K562 (cell line): ENCODE results near the gene NUAK2. TPM values are rescaled to one million over a fixed set of nuclear protein-coding genes. Genes with fewer than 3 reads are reported as not detected.

Experiments used
- ARID1B ChIP-seq: fragments of 450-650 bp; IDR thresholded peaks from 2 replicates; pipeline ENCODE4 v1.6.1; 2016; ENCODE audit warnings: antibody characterized with exemption, mild to moderate bottlenecking, inconsistent platforms
- CBX8 ChIP-seq: fragments of 200-600 bp; sonication (generic); IDR thresholded peaks from 2 replicates; pipeline ENCODE4 v1.6.1; 2012; ENCODE audit warnings: borderline replicate concordance, mixed run types, low read depth, mild to moderate bottlenecking, moderate library complexity, mixed read lengths, low read length, control low read depth, inconsistent platforms; ENCODE audit not compliant: poor library complexity, severe bottlenecking; ENCODE audit errors: extremely low read depth
- CXXC5 ChIP-seq: fragments of 250-450 bp; sonication (Bioruptor Pico); IDR thresholded peaks from 2 replicates; pipeline ENCODE4 v1.8.0; 2022; ENCODE audit warnings: inconsistent platforms, mild to moderate bottlenecking, moderate library complexity
- EGR1 ChIP-seq: fragments of 450-650 bp; conservative IDR thresholded peaks from 2 replicates; pipeline ENCODE4 v1.6.1; 2017; ENCODE audit warnings: mild to moderate bottlenecking
- FOS ChIP-seq: IDR thresholded peaks from 3 replicates; pipeline ENCODE4 v1.6.1; 2011; ENCODE audit not compliant: insufficient read length; ENCODE audit errors: extremely low read depth
- JUN ChIP-seq, 2 experiments: sonication (generic) in 1 of 2; formaldehyde crosslinking in 1 of 2; IDR thresholded peaks; 2 replicates each; pipeline versions ENCODE4 v1.6.1 to v1.8.0; 2012 to 2022; ENCODE audit warnings: borderline replicate concordance in 2 of 2, mild to moderate bottlenecking in 2 of 2, improper control_type of control experiment in 1 of 2, low read depth in 1 of 2, low read length in 1 of 2, missing genetic modification reagents in 1 of 2
- JUND ChIP-seq, 2 experiments: IDR thresholded peaks; 2 replicates in 1 of 2; 3 replicates in 1 of 2; pipeline ENCODE4 v1.6.1; 2011; ENCODE audit warnings: borderline replicate concordance in 2 of 2, low read depth in 2 of 2, low read length in 2 of 2, improper control_type of control experiment in 1 of 2, missing biosample characterization in 1 of 2, missing genetic modification characterization in 1 of 2, missing genetic modification reagents in 1 of 2
- KDM2B ChIP-seq: fragments of 250-450 bp; sonication (Bioruptor Pico); IDR thresholded peaks from 2 replicates; pipeline ENCODE4 v1.8.0; 2021; ENCODE audit warnings: mild to moderate bottlenecking, moderate library complexity
- L3MBTL2 ChIP-seq: fragments of 450-650 bp; IDR thresholded peaks from 2 replicates; pipeline ENCODE4 v1.6.1; 2016; ENCODE audit warnings: mild to moderate bottlenecking, moderate library complexity
- NRF1 ChIP-seq, 2 experiments: fragments of 450-650 bp; IDR thresholded peaks in 1 of 2; conservative IDR thresholded peaks in 1 of 2; 2 replicates each; pipeline ENCODE4 v1.6.1; 2014; ENCODE audit warnings: mild to moderate bottlenecking in 2 of 2
- SIN3B ChIP-seq: fragments of 450-650 bp; IDR thresholded peaks from 2 replicates; pipeline ENCODE4 v1.6.1; 2017; ENCODE audit warnings: low read depth, mild to moderate bottlenecking, moderate library complexity
- SMARCA4 ChIP-seq: fragments of 450-650 bp; IDR thresholded peaks from 2 replicates; pipeline ENCODE4 v1.6.1; 2016
- SMARCE1 ChIP-seq: fragments of 450-650 bp; IDR thresholded peaks from 2 replicates; pipeline ENCODE4 v1.7.1; 2016; ENCODE audit warnings: mild to moderate bottlenecking
- WHSC1 ChIP-seq: IDR thresholded peaks from one replicate; pipeline ENCODE4 v1.6.1; 2012; ENCODE audit warnings: low read length, control low read depth, inconsistent platforms
- ZBED1 ChIP-seq: IDR thresholded peaks from 2 replicates; pipeline ENCODE4 v1.6.1; 2014
- ZBTB17 ChIP-seq: fragments of 450-650 bp; formaldehyde crosslinking; IDR thresholded peaks from 2 replicates; pipeline ENCODE4 v1.4.0; 2020; ENCODE audit warnings: mild to moderate bottlenecking
- ZKSCAN8 ChIP-seq: fragments of 200-800 bp; sonication (Bioruptor generic); IDR thresholded peaks from 2 replicates; pipeline ENCODE4 v1.6.1; 2016; ENCODE audit warnings: missing genetic modification characterization, missing compliant biosample characterization
- polyA plus RNA-seq, 8 experiments: library from polyadenylated mRNA; depleted of rRNA in 4 of 8; stranded (reverse) in 5 of 8; unstranded in 3 of 8; fragments of >200 nt; fragmentation: Nextera tagmentation in 2 of 8; fragmentation: Illumina TruSeq in 1 of 8; extraction: Ambion mirVana in 2 of 8; extraction: Trizol in 1 of 8; gene quantifications; 2 replicates each; pipeline versions ENCODE4 v1.2.1 to v1.2.3, GENCODE V29; 2011 to 2014; ENCODE audit warnings: inconsistent platforms in 1 of 8, missing spikeins in 1 of 8
- total RNA-seq, 7 experiments: library from RNA; depleted of rRNA in 6 of 7; stranded (reverse); fragments of >200 nt in 6 of 7; fragmentation: Illumina TruSeq in 2 of 7; extraction: Trizol in 2 of 7; gene quantifications; 2 replicates each; pipeline versions ENCODE4 v1.2.1 to v1.2.3, GENCODE V29; 2011 to 2021; ENCODE audit warnings: low replicate concordance in 1 of 7
- TF ChIP-seq, protein P1 (sequence below): sonication (generic); formaldehyde crosslinking; IDR thresholded peaks from 2 replicates; pipeline ENCODE4 v1.8.0; 2022; ENCODE audit warnings: mild to moderate bottlenecking, missing genetic modification reagents
- TF ChIP-seq, protein P2 (sequence below): sonication (generic); formaldehyde crosslinking; IDR thresholded peaks from 2 replicates; pipeline ENCODE4 v1.8.1; 2023; ENCODE audit warnings: missing genetic modification reagents, mild to moderate bottlenecking, borderline replicate concordance
- TF ChIP-seq, protein P3 (sequence below), 2 experiments: fragments of 450-650 bp in 1 of 2; sonication (generic) in 1 of 2; formaldehyde crosslinking in 1 of 2; IDR thresholded peaks in 1 of 2; conservative IDR thresholded peaks in 1 of 2; 2 replicates each; pipeline versions ENCODE4 v1.6.1 to v1.8.1; 2016 to 2023; ENCODE audit warnings: mild to moderate bottlenecking in 2 of 2, moderate library complexity in 2 of 2, inconsistent platforms in 1 of 2, missing genetic modification reagents in 1 of 2

NUAK2 gene
- total and polyA plus RNA-seq, 9 of the 15 experiments (the other 6 are each of a cell fraction or from before 2014, with no cell fraction given), result 0.04 to 0.44 (median 0.14) TPM

DNA sequence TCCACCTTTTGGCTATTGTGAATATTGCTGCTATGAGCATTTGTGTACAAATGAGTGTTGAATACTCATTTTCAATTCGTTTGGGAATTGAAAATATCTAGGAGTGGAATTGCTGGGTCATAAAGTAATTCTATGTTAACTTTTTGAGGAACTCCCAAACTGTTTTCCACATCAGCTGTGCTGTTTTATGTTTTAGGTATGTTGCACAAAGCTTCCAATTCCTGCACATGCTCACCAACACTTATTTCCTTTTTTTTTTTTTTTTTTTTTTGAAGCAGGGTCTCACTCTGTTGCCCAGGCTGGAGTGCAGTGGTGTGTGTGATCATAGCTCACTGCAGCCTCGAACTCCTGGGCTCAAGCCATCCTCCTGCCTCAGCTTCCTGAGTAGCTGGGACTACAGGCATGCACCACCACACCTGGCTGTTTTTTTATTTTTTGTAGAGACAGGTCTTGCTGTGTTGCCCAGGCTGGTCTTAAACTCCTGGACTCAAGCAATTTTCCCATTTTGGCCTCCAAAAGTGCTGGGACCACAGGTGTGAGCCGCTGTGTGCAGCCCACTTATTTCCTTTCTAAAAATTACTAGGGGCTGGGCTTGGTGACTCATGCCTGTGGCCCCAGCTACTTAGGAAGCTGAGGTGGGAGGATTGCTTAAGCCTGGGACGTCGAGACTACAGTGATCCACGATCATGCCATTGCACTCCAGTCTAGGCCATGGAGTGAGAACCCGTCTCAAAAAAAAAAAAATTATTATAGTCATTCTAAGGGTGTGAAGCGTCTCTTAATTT, 60.4 kb downstream of the NUAK2 start (continued):
- TF ChIP-seq, protein P1, sequence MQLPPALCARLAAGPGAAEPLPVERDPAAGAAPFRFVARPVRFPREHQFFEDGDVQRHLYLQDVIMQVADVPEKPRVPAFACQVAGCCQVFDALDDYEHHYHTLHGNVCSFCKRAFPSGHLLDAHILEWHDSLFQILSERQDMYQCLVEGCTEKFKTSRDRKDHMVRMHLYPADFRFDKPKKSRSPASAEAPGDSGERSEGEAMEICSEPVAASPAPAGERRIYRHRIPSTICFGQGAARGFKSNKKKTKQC, result no peak
- TF ChIP-seq, protein P2, sequence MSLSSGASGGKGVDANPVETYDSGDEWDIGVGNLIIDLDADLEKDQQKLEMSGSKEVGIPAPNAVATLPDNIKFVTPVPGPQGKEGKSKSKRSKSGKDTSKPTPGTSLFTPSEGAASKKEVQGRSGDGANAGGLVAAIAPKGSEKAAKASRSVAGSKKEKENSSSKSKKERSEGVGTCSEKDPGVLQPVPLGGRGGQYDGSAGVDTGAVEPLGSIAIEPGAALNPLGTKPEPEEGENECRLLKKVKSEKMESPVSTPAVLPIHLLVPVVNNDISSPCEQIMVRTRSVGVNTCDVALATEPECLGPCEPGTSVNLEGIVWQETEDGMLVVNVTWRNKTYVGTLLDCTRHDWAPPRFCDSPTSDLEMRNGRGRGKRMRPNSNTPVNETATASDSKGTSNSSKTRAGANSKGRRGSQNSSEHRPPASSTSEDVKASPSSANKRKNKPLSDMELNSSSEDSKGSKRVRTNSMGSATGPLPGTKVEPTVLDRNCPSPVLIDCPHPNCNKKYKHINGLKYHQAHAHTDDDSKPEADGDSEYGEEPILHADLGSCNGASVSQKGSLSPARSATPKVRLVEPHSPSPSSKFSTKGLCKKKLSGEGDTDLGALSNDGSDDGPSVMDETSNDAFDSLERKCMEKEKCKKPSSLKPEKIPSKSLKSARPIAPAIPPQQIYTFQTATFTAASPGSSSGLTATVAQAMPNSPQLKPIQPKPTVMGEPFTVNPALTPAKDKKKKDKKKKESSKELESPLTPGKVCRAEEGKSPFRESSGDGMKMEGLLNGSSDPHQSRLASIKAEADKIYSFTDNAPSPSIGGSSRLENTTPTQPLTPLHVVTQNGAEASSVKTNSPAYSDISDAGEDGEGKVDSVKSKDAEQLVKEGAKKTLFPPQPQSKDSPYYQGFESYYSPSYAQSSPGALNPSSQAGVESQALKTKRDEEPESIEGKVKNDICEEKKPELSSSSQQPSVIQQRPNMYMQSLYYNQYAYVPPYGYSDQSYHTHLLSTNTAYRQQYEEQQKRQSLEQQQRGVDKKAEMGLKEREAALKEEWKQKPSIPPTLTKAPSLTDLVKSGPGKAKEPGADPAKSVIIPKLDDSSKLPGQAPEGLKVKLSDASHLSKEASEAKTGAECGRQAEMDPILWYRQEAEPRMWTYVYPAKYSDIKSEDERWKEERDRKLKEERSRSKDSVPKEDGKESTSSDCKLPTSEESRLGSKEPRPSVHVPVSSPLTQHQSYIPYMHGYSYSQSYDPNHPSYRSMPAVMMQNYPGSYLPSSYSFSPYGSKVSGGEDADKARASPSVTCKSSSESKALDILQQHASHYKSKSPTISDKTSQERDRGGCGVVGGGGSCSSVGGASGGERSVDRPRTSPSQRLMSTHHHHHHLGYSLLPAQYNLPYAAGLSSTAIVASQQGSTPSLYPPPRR (CRISPR knock-in tag), result no peak
- TF ChIP-seq KDM2B (CRISPR knock-in tag) (no peak), FOS (peak; percentile 25), ZBED1 (no peak), WHSC1 (no peak), CBX8 (no peak), L3MBTL2 (peak; percentile 74; the same call in 1 of the 2 replicates), CXXC5 (peak; percentile 25; the same call in 1 of the 2 replicates), ZKSCAN8 (CRISPR knock-in tag) (no peak), SIN3B (no peak), JUND (IDR thresholded peaks at IDR 0.05; ENCODE audit: borderline replicate concordance, low read depth, low read length) (peak; percentile 90), JUND (tag; IDR thresholded peaks at IDR 0.05; ENCODE audit: borderline replicate concordance, low read depth, low read length) (peak; percentile 55; the same call in 1 of the 3 replicates), ARID1B (peak; percentile 55), JUN (IDR thresholded peaks at IDR 0.05; ENCODE audit: borderline replicate concordance, low read depth, low read length) (peak; percentile 79; the same call in 1 of the 2 replicates), JUN (CRISPR knock-in tag; IDR thresholded peaks at IDR 0.05; ENCODE audit: borderline replicate concordance) (no peak), EGR1 (peak; percentile 27; the same call in 1 of the 2 replicates), SMARCA4 (peak; percentile 54; the same call in 1 of the 2 replicates), ZBTB17 (CRISPR knock-in tag) (0 out of 2 replicates have a peak, but pooled peaks have one; percentile 43), SMARCE1 (peak; percentile 77), NRF1 (conservative IDR thresholded peaks at IDR 0.05 in 1 of 2, IDR thresholded peaks at IDR 0.05 in 1 of 2) (peak; percentile 45 to 55; a peak in 3 of 4 replicates)
- TF ChIP-seq, protein P3, sequence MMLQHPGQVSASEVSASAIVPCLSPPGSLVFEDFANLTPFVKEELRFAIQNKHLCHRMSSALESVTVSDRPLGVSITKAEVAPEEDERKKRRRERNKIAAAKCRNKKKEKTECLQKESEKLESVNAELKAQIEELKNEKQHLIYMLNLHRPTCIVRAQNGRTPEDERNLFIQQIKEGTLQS (IDR thresholded peaks at IDR 0.05), result peak; percentile 83
- TF ChIP-seq, protein P3 (CRISPR knock-in tag; conservative IDR thresholded peaks at IDR 0.05), result no peak
